Measurements from ENCODE around the gene SETD7.

SETD7 gene

DNA sequence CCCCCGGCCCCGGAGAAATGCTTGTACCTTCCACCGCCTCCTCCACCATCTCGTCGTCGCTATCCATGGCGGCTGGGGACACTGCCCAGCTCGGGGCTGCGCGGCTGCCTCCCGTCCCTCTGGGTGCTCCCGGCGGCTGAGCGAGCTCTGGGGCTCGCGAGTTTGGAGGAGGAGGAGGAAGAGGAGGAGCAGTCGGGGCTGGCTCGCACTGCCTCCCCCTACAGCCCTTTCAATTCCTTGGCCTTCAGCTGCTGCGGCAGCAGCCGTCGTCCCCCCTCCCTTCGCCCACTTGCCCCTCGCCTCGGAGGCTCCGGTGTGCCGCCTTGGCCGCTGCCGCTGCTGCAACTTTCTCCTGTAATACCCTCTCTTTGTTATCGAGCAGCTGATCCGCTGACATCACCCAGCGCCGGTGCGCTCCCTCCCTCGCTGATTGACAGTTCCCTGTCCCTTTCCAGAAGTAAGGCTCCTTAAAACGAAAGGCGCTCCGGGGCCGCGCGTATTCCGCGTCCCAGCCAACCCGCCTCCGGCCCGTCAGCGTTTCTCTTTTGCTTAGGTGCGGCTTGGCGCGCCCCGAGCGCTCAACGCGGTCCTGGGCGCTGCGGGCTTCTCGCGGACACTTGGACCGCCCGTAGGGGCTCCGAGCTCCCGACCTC is at the start of gene SETD7:
TSS of gene SETD7 (minus strand) at position 149 of the 653 bp plus-strand sequence. CDS start at position 67, 82 bp downstream.
- DNase-seq, result peak; percentile 48

DNA sequence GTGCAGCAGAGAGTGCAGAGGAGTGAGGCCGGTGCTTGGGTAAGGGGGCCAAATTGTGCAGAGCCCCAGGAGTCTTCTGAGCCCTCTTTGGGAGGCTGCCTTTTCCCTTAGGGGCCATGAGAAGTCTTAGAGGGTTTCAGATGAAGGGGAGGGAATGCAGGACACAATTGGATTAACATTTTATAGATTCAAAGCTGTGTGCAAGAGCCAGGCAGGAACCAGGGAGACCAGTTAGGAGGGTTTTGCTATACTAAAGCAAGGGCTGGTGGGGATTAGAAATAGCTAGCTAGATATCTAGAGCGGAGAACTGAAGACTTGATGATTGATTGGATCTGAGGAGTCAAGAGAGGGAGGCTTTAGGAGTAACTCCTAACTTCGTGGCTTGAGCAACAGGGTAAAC is 49.5 kb upstream of the SETD7 start:
- DNase-seq, result no peak

DNA sequence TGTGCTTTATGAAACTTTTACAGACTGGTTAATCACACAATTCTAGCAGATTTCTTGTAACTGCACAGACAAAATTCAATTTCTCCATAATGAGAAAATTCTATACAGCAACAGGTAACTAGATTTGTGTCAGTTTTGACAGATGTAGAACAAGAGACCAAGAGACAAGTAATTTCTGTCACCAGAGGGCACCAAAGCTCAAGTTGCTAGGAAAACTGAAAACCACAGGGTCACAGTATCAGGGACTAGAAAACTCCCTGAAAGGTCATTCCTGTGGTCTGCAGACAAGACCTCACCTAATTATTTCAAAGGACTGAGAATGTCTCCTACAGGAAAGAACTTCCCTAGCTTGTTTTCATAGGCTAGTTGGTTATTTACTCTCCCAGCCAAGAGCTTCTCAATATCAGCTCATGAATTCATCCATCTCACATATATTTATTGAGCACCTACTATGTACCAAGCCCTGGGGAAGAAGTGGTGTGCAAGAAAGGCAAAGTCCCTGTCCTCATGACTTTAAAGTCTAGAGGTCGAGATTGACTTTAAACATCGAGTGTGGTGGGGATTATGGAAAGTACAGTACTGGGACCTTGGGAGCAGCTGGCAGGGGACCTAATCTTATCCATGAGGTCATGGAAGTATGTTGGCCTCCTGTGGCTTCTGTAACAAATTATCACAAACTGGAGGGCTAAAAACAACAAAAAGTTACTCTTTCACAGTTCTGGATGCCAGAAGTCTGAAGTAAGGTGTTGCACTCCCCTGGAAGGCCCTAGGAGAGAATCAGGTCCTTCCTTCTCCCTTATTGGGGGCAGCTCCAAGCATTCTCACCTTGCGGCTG is 47.8 kb upstream of the SETD7 start:
- DNase-seq, result peak; percentile 16

DNA sequence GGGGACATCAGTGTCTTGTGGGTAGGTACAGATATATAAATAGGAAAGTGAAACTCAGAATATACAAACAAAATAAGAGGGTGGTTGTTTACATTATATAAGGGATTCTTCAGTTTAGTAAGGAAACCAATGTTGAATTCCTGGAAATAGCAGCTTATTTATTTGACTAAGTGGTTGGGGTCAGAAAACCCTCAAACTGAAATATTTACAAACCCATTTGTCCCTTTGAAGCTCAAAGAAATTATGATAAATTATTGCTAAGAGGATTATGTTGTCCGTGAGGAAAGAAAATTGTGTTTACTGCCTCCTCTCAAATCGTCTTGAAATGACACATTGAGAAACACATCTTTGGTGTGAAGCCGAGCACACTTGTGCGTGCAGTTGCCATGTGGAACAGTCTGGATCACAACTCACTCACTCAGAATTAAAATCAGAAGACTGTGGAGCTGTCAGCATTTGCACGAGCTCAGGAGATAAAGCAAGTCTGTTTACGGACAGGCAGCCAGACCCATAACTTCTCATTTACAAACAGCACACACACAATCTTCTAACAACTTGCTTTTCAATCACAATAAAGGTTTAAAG is 46.8 kb upstream of the SETD7 start:
- no peak for DNase-seq

DNA sequence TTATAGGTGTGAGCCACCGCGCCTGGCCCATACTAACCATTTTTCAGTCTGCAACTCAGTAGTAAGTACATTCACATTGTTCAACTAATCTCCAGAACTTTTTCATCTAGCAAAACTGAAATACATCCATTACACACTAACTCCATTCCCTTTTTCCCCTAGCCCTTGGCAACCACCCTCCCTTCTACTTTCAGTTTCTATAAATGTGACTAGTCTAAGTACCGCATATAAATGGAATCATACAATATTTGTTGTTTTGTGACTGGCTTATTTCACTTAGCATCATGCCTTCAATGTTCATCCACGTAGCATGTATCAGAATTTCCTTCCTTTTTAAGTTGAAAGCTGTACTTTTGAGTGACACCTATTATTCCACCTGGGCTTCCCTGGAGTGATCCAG is 44.6 kb upstream of the SETD7 start:
- DNase-seq, result no peak

DNA sequence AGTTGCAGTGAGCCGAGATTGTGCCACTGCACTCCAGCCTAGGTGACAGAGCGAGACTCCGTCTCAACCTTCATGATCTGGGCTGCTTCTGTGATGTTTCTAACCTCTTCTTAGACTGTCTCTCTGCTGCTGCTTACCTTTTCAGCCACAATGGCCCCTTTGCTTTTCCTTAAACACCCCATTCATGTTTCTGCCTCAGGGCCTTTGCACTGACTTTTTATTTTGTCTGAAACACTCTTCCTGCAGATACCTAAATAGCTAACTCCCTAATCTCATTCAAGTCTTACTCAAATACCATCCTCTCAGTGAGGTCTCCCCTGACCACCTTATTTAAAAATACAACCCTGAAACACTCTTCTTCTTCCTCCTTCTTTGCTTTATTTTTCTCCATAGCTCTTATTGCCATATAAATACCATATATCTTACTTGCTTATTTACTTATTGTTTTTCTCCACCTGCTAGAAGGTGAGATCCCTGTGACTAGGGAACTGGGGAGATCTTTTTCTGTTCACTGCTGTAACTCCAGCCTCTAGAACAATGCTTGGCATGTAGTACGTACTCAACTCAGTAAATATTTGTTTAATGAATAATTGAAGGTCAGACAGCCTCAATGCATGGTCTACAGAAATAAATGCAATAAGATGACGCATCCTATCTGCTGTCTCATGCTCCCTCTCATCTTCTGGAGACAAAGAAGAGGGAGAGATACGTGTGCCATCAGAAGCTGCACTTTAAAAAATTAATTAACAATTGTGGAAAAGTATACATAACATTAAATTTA is 43.8 kb upstream of the SETD7 start:
- DNase-seq, result no peak

DNA sequence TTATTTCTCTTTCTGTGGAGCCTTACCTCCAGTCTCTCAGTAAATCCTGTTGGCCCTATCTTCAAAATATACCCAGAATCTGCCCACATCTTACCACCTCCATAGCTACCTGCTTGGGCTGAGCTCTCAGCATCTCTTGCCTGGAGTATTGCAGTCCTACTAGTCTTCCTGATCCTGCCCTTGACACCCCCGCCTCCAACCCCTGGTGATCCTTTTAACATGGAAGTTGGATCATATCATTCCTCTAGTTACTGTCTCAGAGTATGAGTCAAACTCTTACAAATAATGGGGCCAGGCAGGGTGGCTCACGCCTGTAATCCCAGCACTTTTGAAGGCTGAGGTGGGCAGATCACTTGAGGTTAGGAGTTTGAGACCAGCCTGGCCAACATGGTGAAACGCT is 43.1 kb upstream of the SETD7 start:
- DNase-seq, result no peak

DNA sequence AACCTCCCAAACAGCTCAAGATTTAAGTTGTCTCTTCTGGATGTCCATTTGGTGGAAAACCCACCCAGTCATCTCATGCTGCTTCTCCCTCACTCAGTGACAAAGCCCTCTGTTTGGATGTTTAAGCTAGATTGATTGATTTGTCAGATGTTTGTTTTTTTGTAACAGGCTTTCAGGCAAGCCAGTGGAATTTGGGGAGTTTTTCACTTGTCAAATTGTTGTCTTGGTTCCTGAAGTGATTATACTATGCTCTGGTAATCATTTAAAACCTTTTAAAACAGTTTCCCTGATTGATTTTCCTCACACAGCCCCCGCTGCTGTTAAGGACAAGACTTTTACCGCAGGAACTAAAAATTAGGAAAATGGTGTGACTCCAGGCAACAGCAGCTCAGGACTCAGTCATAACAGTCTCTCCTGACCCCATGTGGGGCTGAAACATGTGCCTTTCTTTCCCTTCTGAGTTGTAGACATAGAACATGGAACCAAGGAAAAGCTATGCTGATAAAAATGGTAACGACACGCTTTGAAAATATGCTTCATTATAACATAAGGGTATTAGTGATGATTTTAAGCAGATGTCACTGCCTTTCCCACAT is 40.8 kb upstream of the SETD7 start:
- no peak for DNase-seq

DNA sequence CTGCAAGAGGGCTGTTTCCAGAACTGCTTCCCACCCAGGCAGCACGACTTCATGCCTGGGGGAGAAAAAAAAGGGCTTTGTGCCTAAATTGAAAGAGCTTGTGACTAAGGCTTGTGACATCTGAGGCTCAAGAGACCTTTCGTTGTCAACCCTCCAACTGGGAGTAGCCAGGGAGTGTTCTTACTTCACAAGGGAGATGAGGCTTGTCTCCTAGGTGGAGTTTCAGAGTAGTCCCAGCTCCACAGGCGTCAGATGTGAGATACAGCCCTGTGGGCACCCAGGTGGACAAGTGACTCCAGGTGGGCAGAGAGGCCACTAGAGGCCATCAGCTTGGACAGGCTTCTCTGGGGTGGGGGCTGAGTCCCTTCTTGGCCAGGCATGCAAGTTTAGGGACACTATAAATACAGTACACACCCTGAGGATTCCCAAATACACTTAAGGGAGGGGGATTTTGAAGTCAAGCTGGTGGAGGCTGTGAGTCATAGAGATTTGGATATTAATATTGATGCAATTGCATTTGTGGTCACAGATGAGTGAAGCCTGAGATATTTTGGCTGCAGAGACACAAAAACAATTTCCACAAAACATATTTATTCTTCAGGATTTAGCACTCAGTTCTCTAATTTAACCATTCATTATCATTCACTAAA is 40.1 kb upstream of the SETD7 start:
- no peak for DNase-seq

DNA sequence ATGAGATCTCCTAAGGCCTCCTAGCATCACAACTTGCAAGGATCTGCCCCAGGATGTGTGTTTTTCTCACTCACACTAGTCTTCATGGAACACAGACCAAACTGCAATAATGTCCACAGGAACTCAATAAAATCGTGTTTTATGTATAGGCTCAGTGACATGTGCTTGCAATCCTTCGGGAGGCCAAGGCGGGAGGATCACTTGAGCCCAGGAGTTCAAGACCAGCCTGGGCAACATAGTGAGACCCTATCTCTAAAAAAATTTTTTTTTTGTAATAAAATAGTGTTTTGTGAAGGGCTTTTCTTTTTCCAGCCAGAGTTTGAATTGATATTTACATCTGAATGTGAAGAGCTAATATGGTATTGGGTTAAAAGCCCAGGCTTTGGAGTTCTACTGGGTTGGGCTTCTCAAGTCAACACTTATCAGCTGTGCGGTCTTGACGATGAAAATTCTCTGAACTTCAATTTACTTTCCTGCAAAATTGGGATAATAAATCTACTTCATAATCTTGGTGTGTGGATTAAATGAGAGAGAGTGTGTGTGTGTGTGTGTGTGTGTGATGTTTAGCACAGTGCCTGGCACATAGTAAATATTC is 38.7 kb upstream of the SETD7 start:
- no peak for DNase-seq

DNA sequence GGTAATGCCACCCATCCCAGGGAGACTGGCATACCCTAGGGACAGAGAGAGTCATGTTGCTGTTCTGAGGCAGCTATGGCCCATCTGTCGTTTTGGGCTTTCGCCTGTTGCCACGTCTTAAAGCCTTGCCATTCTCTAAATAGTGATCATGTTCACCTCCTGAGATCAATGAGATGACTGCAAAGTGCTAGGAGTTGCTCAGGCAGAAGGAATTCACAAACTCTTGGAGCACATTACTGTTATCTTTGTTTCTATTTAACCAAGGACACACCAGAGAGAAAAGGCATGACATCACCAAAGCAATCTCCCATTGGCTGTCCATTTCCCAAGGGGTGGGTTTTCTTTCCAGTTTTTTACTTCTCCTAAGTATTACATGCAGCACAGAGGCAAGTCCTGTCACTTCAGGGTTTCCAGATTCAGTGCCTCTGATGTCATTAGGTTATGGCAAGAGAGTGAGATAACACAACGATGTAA is 37.1 kb upstream of the SETD7 start:
- DNase-seq, result no peak

DNA sequence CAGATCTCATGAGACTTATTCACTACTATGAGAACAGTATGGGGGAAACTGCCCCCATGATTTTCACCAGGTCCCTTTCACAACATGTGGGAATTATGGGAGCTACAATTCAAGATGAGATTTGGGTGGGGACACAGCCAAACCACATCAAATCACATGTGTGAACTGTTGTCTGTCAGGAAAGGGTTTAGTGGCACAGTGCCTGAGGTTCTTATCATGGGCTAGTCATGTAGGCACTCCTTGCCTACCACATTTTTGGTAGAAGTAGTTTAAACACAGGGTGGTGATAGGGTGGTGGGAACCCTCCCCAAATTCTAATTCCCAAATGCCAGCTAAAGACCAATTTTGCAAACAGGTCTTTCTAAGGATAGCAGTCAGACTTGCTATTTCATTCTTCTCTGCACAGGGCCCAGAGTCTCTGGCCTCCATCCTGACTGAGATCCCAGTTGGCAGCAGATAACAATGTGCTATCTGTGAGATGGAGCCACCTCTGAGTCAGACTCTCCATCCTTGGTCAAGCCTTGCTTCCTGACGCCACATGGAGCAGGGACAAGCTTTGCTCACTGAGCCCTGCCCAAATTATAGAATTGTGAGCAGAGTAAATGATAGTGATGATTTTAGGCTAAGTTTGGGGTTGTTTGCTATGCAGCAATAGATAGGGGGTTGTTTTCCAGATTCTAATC is 33.5 kb upstream of the SETD7 start:
- DNase-seq, result no peak

DNA sequence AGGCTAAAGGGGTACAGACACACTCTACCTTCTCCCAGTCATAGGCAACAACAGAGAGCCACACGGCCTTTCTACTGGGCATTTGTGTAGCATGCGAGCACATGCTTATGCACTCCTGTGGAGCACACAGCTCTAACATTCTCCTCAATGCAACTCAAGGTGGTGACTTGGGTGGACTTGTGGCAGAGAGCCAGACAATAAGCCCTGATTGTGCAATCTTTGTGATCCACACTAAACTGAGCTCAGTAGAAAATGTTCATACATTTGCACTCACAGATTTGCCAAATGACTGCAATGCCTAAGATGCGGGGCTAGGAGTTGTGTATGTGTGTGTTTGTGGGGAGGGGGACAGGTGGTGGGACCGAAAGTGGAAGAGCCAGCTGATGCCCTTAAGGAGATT is 31.4 kb upstream of the SETD7 start:
- no peak for DNase-seq

DNA sequence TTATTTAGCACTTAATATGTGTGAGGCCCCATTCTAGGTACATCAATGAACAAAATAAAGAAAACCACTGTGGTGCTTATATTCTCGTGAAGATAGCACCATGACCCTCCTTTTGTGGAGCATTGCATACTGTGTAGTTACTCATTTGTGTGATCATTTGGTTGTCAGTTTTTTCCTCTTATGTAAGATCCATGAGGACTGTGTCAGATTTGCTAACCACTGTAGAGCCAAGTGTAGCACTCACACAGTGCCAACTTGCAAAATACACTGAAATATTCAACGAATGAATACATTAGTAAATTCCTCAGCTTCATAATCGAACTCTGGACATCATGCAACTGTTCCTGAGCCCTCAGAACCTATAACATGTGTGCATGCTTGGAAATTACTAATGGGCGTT is 29.5 kb upstream of the SETD7 start:
- no peak for DNase-seq

DNA sequence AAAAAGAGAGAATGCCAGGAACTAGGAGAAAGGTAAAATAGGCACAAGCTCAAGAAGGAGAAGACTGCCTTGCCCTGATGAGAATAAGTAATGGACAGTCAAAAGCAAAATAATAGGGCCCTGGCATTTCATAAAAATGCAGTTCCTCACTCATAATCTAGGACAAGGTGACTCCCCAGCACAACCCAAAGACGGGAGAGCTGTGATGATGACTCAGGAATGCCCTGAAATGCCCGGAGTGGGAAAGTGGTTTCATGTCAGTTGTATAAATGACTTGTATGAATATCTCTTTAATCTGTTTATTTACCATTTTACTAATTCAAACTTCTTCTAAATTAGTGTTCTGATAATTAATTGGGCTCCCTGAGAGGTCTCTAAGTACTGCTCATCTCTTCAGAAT is 28.8 kb upstream of the SETD7 start:
- DNase-seq, result no peak

DNA sequence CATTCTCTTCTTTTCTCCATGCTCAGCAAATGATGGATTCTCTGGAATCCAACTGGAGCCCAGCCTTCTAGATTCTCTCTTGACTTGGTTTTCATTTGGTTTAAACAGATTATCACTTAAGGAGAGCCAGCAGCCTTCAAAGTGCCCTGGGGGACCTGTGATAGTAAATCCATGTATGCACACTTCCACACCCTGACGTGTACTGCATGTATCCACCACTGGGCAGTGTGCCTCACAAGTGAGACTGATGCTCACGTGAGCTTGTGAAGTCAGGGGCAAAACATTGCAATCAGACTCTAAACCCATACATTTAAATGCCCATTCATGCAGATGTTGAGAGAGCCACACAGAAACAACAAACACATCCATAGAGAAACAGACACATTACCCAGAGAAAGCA is 28.0 kb upstream of the SETD7 start:
- DNase-seq, result no peak

DNA sequence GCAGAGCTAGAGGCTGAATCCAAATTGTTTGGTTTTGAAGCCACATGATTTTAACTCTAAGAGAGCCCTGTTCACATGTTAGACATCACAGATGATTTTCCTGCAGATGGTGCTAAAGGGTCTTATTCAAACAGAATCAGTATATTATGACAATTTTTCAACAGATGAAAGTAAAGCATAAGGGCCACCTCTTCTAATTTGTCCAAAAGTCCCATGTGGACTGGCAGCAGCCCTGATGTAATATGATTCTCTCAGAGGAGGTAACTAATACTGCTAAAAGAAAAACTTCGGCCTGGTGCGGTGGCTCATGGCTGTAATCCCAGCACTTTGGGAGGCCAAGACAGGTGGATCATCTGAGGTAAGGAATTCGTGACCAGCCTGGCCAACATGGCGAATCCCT is 26.0 kb upstream of the SETD7 start:
- DNase-seq, result peak; percentile 18

DNA sequence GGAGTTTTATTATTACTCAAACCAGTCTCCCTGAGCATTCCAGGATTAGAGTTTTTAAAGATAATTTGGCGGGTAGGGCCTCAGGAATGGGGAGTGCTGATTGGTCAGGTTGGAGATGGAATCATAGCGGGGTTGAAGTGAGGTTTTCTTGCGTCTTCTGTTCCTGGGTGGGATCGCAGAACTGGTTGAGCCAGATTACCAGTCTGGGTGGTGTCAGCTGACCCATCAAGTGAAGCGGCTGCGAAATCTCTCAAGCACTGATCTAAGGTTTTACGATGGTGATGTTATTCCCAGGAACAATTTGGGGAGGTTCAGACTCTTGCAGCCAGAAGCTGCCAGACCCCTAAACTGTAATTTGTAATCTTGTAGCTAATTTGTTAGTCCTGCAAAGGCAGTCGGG is 25.1 kb upstream of the SETD7 start:
- no peak for DNase-seq

DNA sequence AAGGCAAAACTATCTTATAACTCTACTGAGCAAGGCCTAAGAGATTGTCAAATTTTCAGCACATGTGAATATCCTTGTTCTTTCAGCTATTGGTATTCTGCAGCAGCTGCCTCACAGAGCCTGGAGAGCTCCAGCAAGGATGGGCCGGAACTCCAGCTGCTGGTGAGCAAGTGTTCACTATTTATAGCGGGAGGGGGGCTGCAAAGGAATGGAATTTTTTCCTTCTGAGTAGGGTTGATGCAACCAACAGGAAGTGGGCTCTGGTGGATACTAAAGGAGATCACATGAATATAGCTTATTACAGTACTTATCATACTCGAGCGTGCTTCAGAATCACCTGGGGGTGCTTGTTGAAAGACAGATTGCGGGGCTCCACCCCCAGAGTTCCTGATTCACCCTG is 20.2 kb upstream of the SETD7 start:
- no peak for DNase-seq

DNA sequence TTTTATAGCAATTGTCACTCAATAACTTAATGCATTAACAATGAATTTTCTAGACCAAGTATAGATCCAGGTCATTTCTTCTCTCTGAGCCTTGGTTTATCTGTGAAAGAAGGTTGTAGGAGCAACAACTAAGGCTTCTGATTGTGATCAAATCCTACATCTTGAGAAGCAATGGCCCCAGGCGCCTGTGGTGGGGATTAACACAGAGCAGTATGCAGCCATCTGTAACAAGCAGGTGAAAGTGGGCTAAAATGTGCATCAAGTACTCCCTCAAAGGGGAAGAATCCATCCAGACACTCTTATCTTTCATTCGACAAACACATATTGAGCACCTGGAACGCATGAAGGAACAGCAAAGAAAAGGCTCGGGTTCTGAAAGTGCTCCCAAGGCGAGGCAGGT is 19.1 kb upstream of the SETD7 start:
- no peak for DNase-seq

DNA sequence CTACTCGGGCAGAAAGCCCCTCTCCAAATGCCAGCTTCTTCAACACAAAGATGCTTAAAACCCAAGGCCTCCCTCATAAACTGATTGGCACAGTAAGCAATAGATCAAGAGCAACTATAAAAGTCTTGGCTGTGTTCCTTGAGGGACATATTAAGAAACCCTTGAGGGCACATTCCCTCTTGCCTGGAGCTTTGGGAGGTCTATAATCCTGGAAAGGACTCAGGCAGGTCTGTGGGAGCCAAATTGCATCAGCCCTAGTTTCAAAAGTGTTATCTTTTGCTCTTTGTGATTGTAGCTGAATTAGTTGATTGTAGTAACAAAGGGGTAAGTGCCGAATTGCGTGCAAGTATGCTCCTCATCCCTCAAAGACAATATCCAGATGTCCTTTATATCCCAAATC is 18.6 kb upstream of the SETD7 start:
- DNase-seq, result no peak

All from DMS 273 treated with DMSO at 0.1 percent for 48 hours (cell line).